ENCODE results near the gene HTN3. TPM values are rescaled to one million over a fixed set of nuclear protein-coding genes. Genes with fewer than 3 reads are reported as not detected.
A peak's percentile ranks its signal among the peaks of the same experiment; 100 is the strongest.

The HTN3 gene
- total RNA-seq, 3 donors from 2014 or later: not detected

GRCh38 chr4:70062000-70062399 is 33.7 kb downstream of the HTN3 start:
- no peaks in the 10 kb centered on the region for H3K36me3 ChIP-seq (ENCODE audit: low read depth)
- DNase-seq (no peak), ATAC-seq (no peak)
- no peaks in the 10 kb centered on the region for H3K9me3 ChIP-seq
- intact Hi-C loops (cut with DNase I, micrococcal nuclease): no loop called here
- TF ChIP-seq, protein P1, sequence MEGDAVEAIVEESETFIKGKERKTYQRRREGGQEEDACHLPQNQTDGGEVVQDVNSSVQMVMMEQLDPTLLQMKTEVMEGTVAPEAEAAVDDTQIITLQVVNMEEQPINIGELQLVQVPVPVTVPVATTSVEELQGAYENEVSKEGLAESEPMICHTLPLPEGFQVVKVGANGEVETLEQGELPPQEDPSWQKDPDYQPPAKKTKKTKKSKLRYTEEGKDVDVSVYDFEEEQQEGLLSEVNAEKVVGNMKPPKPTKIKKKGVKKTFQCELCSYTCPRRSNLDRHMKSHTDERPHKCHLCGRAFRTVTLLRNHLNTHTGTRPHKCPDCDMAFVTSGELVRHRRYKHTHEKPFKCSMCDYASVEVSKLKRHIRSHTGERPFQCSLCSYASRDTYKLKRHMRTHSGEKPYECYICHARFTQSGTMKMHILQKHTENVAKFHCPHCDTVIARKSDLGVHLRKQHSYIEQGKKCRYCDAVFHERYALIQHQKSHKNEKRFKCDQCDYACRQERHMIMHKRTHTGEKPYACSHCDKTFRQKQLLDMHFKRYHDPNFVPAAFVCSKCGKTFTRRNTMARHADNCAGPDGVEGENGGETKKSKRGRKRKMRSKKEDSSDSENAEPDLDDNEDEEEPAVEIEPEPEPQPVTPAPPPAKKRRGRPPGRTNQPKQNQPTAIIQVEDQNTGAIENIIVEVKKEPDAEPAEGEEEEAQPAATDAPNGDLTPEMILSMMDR (IDR thresholded peaks at IDR 0.05): no peak
- no peak overlapping the region for H3K4me3 ChIP-seq
- H3K4me1 ChIP-seq (ENCODE audit: low read depth): no peaks in the 10 kb centered on the region

DNA sequence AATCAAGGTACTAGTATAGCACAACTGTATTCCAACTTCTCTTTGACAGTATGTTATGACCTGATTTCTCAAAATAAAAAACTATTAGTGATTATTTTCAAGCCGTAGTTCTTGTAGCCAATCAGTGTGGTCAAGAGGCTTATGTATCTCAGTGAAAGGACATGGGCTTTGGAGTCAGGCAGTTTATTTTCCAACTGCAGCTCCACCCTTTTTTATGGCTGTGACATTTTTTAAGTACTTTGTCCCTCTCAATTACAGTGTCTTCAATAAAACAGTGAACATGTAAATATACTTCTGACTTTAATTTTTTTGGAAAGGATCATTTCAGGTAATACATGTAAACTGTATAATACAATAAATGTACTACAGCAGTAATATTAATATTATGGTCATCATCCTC is 51.9 kb downstream of the HTN3 start:
- Histone ChIP-seq H3K4me3 (no peak overlapping the region), H3K36me3 (ENCODE audit: low read depth) (no peaks in the 10 kb centered on the region), H3K4me1 (ENCODE audit: low read depth) (no peaks in the 10 kb centered on the region), H3K9me3 (no peaks in the 10 kb centered on the region)
- TF ChIP-seq, protein P1 (IDR thresholded peaks at IDR 0.05): no peak
- ATAC-seq: peak; percentile 51
- intact Hi-C loops (cut with DNase I, micrococcal nuclease): no loop called here
- peak in 1 of 3 donors; percentile 5 for DNase-seq

Other genes starting within 250 kb of the HTN3 start
- under 1 TPM in 1 of 3 donors, not detected in 2; 0.26 TPM for gene SULT1E1, start 168.3 kb upstream of the HTN3 start, total RNA-seq
- not detected for gene CSN1S1, start 97.4 kb upstream of the HTN3 start, total RNA-seq
- not detected for gene CSN2, start 62.7 kb upstream of the HTN3 start, total RNA-seq
- gene STATH, start 32.5 kb upstream of the HTN3 start, total RNA-seq: not detected
- gene HTN1, start 22.0 kb downstream of the HTN3 start, total RNA-seq: not detected
- not detected for gene PRR27, start 125.8 kb downstream of the HTN3 start, total RNA-seq
- gene ODAM, start 167.3 kb downstream of the HTN3 start, total RNA-seq: 1 to 10 TPM in 1 of 3 donors, not detected in 2; 5.8 TPM
- gene FDCSP, start 197.7 kb downstream of the HTN3 start, total RNA-seq: not detected
- gene CSN3, start 214.1 kb downstream of the HTN3 start, total RNA-seq: not detected